Effector memory CD4-positive, alpha-beta T cell (primary cell): ENCODE measurements around the gene AATF.

Experiments
- DNase-seq, 3 donors: peaks; one replicate each; pipeline ENCODE4 v3.0.0-alpha.2; 2020
- H3K27ac ChIP-seq: 2 replicates; pipeline ENCODE4 v1.7.0; 2013; ENCODE audit warnings: mild to moderate bottlenecking, low read length, moderate library complexity; ENCODE audit not compliant: insufficient read depth, poor library complexity, severe bottlenecking
- H3K27me3 ChIP-seq: replicated peaks from 2 replicates; pipeline ENCODE4 v1.7.0; 2013; ENCODE audit warnings: mild to moderate bottlenecking, low read length; ENCODE audit not compliant: insufficient read depth, control insufficient read depth, poor library complexity, severe bottlenecking
- H3K36me3 ChIP-seq: 2 replicates; pipeline ENCODE4 v1.7.0; 2013; ENCODE audit warnings: mild to moderate bottlenecking, low read length, moderate library complexity; ENCODE audit not compliant: control insufficient read depth, insufficient read depth
- H3K4me1 ChIP-seq: 2 replicates; pipeline ENCODE4 v1.7.0; 2013; ENCODE audit warnings: low read length, mild to moderate bottlenecking; ENCODE audit not compliant: control insufficient read depth, insufficient read depth, poor library complexity, severe bottlenecking
- H3K4me3 ChIP-seq: 2 replicates; pipeline ENCODE4 v1.7.0; 2013; ENCODE audit warnings: low read length, low read depth, mild to moderate bottlenecking; ENCODE audit not compliant: insufficient read depth, poor library complexity, severe bottlenecking
- H3K9me3 ChIP-seq: 2 replicates; pipeline ENCODE4 v1.7.0; 2013; ENCODE audit warnings: mild to moderate bottlenecking, low read length, moderate library complexity; ENCODE audit not compliant: control insufficient read depth

Gene AATF

GRCh38 chr17:36930583-36930900, 18.2 kb upstream of the AATF start:
- Histone ChIP-seq H3K9me3 (no peaks in the 10 kb centered on the region), H3K4me3 (no peak overlapping the region), H3K27ac (no peak overlapping the region), H3K36me3 (no peaks in the 10 kb centered on the region), H3K27me3 (peaks cover 66% of the 10 kb centered on the region), H3K4me1 (peaks cover 38% of the 10 kb centered on the region)
- DNase-seq = no peak

DNA sequence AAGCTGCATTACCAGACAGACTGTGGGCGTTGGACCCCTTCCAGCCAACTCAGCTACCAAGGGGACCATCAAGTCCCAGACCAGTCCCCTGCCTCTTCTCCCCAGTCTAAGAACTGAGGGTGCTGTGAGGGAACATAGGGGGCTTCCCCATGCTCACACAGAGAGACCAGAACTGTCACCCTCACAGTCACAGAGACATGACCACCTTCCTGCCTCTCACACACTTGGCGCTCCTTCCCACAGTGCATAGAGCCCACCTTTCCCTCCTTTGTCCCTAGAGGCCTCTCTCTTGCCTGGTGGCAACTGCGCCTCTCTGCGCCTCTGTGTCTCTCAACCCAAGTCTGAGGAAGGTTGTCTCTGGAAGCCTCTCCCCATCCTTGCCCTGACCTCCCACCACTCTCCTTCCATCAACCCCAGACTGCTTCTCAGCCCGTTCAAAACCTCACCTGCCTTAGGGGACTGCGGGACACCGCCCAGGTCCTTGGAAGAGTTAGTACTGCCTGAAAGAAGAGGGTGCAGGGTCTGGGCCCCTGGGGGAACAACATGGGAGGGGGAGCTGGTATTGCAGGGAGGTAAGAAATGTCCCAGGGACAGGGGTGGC, 17.6 kb upstream of the AATF start:
- no peak for DNase-seq
- Histone ChIP-seq H3K4me1 (peaks cover 44% of the 10 kb centered on the region), H3K27me3 (peaks cover 72% of the 10 kb centered on the region), H3K27ac (no peak overlapping the region), H3K36me3 (no peaks in the 10 kb centered on the region), H3K4me3 (no peak overlapping the region), H3K9me3 (no peaks in the 10 kb centered on the region)

- peaks cover 79% of the 10 kb centered on the region for H3K27me3 ChIP-seq
- no peak overlapping the region for H3K4me3 ChIP-seq
- DNase-seq = no peak
- H3K36me3 ChIP-seq = no peaks in the 10 kb centered on the region
- H3K4me1 ChIP-seq = peaks cover 51% of the 10 kb centered on the region
- no peak overlapping the region for H3K27ac ChIP-seq
- no peaks in the 10 kb centered on the region for H3K9me3 ChIP-seq
Observed at GRCh38 chr17:36931697-36932382, 16.9 kb upstream of the AATF start.

DNA sequence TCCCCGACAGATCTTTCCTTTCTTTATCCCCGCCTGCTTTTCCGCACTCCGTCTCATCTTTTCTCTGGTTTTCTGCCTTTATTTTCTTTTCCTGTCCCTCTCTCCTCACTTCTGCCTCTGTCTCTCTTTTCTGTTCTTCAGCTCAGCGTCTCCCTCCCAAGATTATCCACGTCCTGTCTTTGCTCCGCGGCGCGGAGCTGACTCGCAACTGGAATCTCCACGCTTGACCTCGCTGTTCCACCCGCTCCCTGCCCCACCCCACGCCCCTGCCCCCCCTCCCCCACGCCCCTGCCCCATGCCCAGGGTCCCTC, 16.4 kb upstream of the AATF start:
- Histone ChIP-seq H3K27ac (no peak overlapping the region), H3K4me1 (peaks cover 56% of the 10 kb centered on the region), H3K4me3 (no peak overlapping the region), H3K27me3 (peaks cover 84% of the 10 kb centered on the region), H3K36me3 (no peaks in the 10 kb centered on the region), H3K9me3 (no peaks in the 10 kb centered on the region)
- no peak for DNase-seq

GRCh38 chr17:36932694-36933511, 15.9 kb upstream of the AATF start:
- Histone ChIP-seq H3K27ac (no peak overlapping the region), H3K9me3 (no peaks in the 10 kb centered on the region), H3K27me3 (peaks cover 89% of the 10 kb centered on the region), H3K36me3 (no peaks in the 10 kb centered on the region), H3K4me3 (no peak overlapping the region), H3K4me1 (peaks cover 61% of the 10 kb centered on the region)
- DNase-seq = no peak

GRCh38 chr17:36933512-36934143, 15.1 kb upstream of the AATF start:
- Histone ChIP-seq H3K9me3 (no peaks in the 10 kb centered on the region), H3K4me1 (peaks cover 69% of the 10 kb centered on the region)

DNA sequence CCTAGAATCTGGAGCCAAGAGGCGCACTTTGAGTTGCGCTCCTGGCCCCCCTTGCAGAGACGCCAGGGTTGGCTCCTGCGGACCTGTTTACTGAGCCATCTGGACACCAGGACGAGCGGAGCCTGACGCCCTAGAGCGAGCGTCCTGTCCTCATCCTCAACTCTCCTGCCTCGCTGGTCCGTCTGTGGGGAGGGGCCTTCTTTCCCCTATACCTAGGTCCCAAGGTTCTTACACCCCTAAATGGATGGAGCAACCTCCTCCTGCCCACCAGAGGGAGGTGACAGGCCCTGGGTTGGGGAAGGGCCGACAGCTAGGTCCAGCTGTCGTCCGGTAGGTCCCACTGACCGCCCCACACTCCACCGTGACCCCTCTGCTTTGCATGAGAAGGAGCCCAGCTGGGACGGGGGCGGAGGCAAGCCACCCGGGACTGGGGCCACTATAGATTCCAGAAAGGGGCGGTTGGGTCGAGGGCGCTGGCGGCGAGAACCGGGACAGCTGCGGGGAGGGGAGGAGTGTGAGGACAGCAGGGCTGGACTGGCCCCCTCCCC, 14.5 kb upstream of the AATF start:
- peaks cover 74% of the 10 kb centered on the region for H3K4me1 ChIP-seq
- H3K9me3 ChIP-seq = no peaks in the 10 kb centered on the region
- peak overlapping the region; percentile 16 for H3K4me3 ChIP-seq
- H3K36me3 ChIP-seq = no peaks in the 10 kb centered on the region
- peaks cover 94% of the 10 kb centered on the region for H3K27me3 ChIP-seq
- DNase-seq = no peak
- H3K27ac ChIP-seq = no peak overlapping the region

More at GRCh38 chr17:36933512-36934143, 15.1 kb upstream of the AATF start:
- DNase-seq = no peak
- Histone ChIP-seq H3K4me3 (peak overlapping the region; percentile 16), H3K27me3 (peaks cover 93% of the 10 kb centered on the region), H3K36me3 (no peaks in the 10 kb centered on the region), H3K27ac (no peak overlapping the region)

DNA sequence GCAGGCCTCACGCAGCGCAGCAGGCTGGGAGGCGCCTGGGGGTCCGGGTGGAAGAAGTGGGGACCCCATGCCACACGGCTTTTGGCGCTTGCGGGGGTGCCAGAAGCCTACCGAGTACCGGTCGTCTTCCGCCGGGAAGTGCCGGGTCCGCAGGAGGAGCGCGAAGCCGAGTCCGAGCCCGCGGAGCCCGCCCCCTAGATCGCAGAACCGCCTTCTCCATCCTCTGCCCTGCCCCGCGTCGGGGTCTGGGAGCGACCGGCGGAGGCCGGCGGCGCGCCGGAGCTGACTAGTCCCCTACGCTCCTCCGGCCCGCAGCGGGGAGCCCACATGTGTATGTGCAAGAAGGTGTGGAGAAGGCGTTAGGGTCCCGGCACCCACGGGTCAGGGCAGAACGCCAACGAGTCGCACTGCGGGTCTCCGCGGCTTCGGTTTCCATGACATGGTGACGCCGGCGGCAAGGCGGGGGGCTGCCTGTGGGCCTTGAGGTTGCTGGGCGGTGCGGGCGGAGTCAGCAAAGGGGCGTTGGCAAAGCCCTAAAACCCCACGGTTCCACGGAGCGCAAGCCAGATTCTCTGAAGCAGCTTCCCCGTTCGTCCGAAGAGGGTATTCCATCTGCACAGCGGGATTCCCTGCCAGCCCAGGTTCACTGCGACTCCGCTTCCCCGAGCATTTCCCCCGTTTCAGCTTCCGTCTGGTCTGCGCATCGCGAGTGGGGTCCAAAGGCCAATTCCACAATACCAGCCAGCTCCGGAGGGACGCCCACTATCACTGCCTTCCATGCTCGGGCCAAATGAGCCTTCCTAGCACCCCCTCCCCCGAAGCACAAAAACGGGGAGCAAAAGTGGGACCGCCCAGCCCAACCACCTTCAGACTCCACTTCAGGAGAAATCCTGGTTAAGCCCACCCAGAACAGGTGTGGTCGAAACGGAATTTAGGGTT, 13.8 kb upstream of the AATF start:
- Histone ChIP-seq H3K9me3 (no peaks in the 10 kb centered on the region), H3K4me3 (peak overlapping the region; percentile 16)
- DNase-seq = no peak

GRCh38 chr17:36935671-36936454, 12.9 kb upstream of the AATF start:
- H3K4me1 ChIP-seq = peaks cover 79% of the 10 kb centered on the region
- H3K9me3 ChIP-seq = no peaks in the 10 kb centered on the region
- no peak for DNase-seq
- peaks cover 96% of the 10 kb centered on the region for H3K27me3 ChIP-seq
- H3K4me3 ChIP-seq = peak overlapping the region; percentile 37
- H3K36me3 ChIP-seq = no peaks in the 10 kb centered on the region
- H3K27ac ChIP-seq = no peak overlapping the region

More for the DNA sequence above, 13.8 kb upstream of the AATF start:
- Histone ChIP-seq H3K27me3 (peaks cover 98% of the 10 kb centered on the region), H3K27ac (no peak overlapping the region), H3K4me1 (peaks cover 79% of the 10 kb centered on the region), H3K36me3 (no peaks in the 10 kb centered on the region)
